Measurements from ENCODE around the gene SLC66A1. TPM values are rescaled to one million over a fixed set of nuclear protein-coding genes. Genes with fewer than 3 reads are reported as not detected.

SLC66A1 gene
- total RNA-seq, 1 experiment from 2014 or later, result 14.1 TPM

DNA sequence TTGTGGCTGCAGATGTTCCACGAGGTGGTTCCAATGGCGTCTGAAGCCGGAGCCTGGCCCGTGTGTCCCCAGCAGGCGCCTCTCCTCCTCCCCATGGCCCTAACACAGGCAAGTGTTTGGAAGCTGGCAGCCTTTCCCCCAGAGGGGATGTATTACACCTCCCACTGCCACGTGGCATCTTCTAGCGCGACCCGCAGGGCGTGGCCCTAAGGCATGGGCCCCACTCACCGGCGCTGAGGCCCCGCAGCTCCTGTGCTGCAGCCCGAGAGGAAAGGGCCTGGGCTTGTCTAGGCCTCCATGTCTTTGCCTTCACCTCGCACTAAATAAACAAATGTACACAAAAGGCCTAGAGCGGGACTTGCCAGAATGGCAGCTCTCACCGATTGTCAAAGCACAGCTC lies 37.9 kb downstream of the SLC66A1 start (continued):
- TF ChIP-seq, protein P1, sequence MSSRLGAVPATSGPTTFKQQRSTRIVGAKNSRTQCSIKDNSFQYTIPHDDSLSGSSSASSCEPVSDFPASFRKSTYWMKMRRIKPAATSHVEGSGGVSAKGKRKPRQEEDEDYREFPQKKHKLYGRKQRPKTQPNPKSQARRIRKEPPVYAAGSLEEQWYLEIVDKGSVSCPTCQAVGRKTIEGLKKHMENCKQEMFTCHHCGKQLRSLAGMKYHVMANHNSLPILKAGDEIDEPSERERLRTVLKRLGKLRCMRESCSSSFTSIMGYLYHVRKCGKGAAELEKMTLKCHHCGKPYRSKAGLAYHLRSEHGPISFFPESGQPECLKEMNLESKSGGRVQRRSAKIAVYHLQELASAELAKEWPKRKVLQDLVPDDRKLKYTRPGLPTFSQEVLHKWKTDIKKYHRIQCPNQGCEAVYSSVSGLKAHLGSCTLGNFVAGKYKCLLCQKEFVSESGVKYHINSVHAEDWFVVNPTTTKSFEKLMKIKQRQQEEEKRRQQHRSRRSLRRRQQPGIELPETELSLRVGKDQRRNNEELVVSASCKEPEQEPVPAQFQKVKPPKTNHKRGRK (CRISPR knock-in tag; IDR thresholded peaks at IDR 0.05; ENCODE audit: borderline replicate concordance), result no peak
- no peak for TF ChIP-seq ETV6 (CRISPR knock-in tag; IDR thresholded peaks at IDR 0.05)

GRCh38 chr1:19350566-19350965 lies 38.4 kb downstream of the SLC66A1 start:
- Mint-ChIP-seq H3K4me1 (peaks cover 28% of the 10 kb centered on the region), H3K27ac (no peak overlapping the region), H3K36me3 (peaks cover 33% of the 10 kb centered on the region), H3K4me3 (no peak overlapping the region), H3K27me3 (ENCODE audit: low read depth) (no peaks in the 10 kb centered on the region), H3K9me3 (no peaks in the 10 kb centered on the region)
- ATAC-seq (no peak), DNase-seq (ENCODE audit: low spot score) (no peak)
- no peak for TF ChIP-seq ATF2 (CRISPR knock-in tag; IDR thresholded peaks at IDR 0.05; ENCODE audit: borderline replicate concordance, low read depth)
- peak; percentile 76; the same call in 1 of the 2 replicates for TF ChIP-seq ZNF121 (CRISPR knock-in tag; IDR thresholded peaks at IDR 0.05)
- TF ChIP-seq HMGA2 (CRISPR knock-in tag; IDR thresholded peaks at IDR 0.05), result no peak
- TF ChIP-seq, protein P2, sequence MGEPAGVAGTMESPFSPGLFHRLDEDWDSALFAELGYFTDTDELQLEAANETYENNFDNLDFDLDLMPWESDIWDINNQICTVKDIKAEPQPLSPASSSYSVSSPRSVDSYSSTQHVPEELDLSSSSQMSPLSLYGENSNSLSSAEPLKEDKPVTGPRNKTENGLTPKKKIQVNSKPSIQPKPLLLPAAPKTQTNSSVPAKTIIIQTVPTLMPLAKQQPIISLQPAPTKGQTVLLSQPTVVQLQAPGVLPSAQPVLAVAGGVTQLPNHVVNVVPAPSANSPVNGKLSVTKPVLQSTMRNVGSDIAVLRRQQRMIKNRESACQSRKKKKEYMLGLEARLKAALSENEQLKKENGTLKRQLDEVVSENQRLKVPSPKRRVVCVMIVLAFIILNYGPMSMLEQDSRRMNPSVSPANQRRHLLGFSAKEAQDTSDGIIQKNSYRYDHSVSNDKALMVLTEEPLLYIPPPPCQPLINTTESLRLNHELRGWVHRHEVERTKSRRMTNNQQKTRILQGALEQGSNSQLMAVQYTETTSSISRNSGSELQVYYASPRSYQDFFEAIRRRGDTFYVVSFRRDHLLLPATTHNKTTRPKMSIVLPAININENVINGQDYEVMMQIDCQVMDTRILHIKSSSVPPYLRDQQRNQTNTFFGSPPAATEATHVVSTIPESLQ (CRISPR knock-in tag; IDR thresholded peaks at IDR 0.05), result no peak
- TF ChIP-seq MAX (CRISPR knock-in tag; IDR thresholded peaks at IDR 0.05), result no peak
- CTCF ChIA-PET, result no interaction called here
- POLR2A ChIA-PET, result no interaction called here

GRCh38 chr1:19351873-19352272 lies 39.7 kb downstream of the SLC66A1 start:
- no peak overlapping the region for H3K4me3 Mint-ChIP-seq
- ATAC-seq (no peak), DNase-seq (ENCODE audit: low spot score) (no peak)
- TF ChIP-seq, protein P2 (CRISPR knock-in tag; IDR thresholded peaks at IDR 0.05), result no peak
- peak overlapping the region; percentile 91; the same call in 1 of the 2 replicates for H3K27ac Mint-ChIP-seq
- H3K27me3 Mint-ChIP-seq (ENCODE audit: low read depth), result no peaks in the 10 kb centered on the region
- H3K9me3 Mint-ChIP-seq, result no peaks in the 10 kb centered on the region
- ChIA-PET CTCF (interaction anchor here (0.6 to 3.7 kb wide), 3 partner anchors 23 to 299 kb away, joined by 3 to 21 read pairs (median 3); no protein-coding TSS in a partner anchor), POLR2A (no interaction called here)
- peaks cover 43% of the 10 kb centered on the region for H3K36me3 Mint-ChIP-seq
- H3K4me1 Mint-ChIP-seq, result peaks cover 31% of the 10 kb centered on the region

- Mint-ChIP-seq H3K27ac (peak overlapping the region; percentile 91; the same call in 1 of the 2 replicates), H3K36me3 (peaks cover 49% of the 10 kb centered on the region), H3K4me1 (peaks cover 31% of the 10 kb centered on the region), H3K9me3 (no peaks in the 10 kb centered on the region), H3K27me3 (ENCODE audit: low read depth) (no peaks in the 10 kb centered on the region), H3K4me3 (no peak overlapping the region)
- TF ChIP-seq ZNF219 (CRISPR knock-in tag; IDR thresholded peaks at IDR 0.05; ENCODE audit: borderline replicate concordance) (0 out of 2 replicates have a peak, but pooled peaks have one; percentile 47), OVOL2 (CRISPR knock-in tag; IDR thresholded peaks at IDR 0.05; ENCODE audit: borderline replicate concordance) (no peak)
- ChIA-PET CTCF (interaction anchor here (0.6 to 3.7 kb wide), 13 partner anchors 8 to 309 kb away, joined by 3 to 21 read pairs (median 5); no protein-coding TSS in a partner anchor), POLR2A (no interaction called here)
- DNase-seq (ENCODE audit: low spot score), result no peak
- ATAC-seq, result no peak
Measured at GRCh38 chr1:19352839-19353238, 40.7 kb downstream of the SLC66A1 start.

All from WTC11 (cell line).